HepG2 (cell line): Measurements from ENCODE around the gene PPIP5K2. TPM values are rescaled to one million over a fixed set of nuclear protein-coding genes. Genes with fewer than 3 reads are reported as not detected.

Experiments
- ATAC-seq: fragments of 200-7000 bp; cut with Tn5 transposase; 3 replicates; pipeline ENCODE4 v1.9.1; 2020; ENCODE audit warnings: mild to moderate bottlenecking, moderate library complexity
- BruUV-seq: library from RNA; stranded (reverse); fragments of 400-500 nt; replicated peaks from 2 replicates; lab custom pipeline; 2021; lab: Mats Ljungman, UMichigan
- CTCF ChIA-PET: fragments of 300-600 bp; formaldehyde crosslinking; extraction: SDS; loops from one replicate; lab custom pipeline; 2021; ENCODE audit warnings: low total read pairs, inconsistent platforms, low intra/inter-chr PET ratio; lab: Yijun Ruan, JAX
- POLR2A ChIA-PET: fragments of 350-600 bp; sonication (Branson Sonifier 250); formaldehyde crosslinking; loops from one replicate; lab custom pipeline; 2020; ENCODE audit warnings: antibody characterized with exemption, inconsistent platforms; lab: Yijun Ruan, JAX
- DNase-seq: peaks from one replicate; pipeline ENCODE4 v3.0.0-alpha.2; 2015; ENCODE audit warnings: low spot score
- FAIRE-seq: peaks from 3 replicates; lab custom pipeline; 2011; peaks lifted over from hg19 to GRCh38; lab: Jason Lieb, UNC
- H2AFZ ChIP-seq: one replicate; pipeline ENCODE4 v1.6.1; 2011; ENCODE audit warnings: low read length, inconsistent platforms
- H3K27ac ChIP-seq: fragments of 300-600 bp; 3 replicates; pipeline ENCODE4 v1.8.0; 2011; ENCODE audit warnings: mixed run types, mild to moderate bottlenecking, mixed read lengths, low read length, inconsistent platforms; ENCODE audit not compliant: insufficient read depth; ENCODE audit errors: extremely low read length
- H3K27me3 ChIP-seq, 2 experiments: fragments of 200-600 bp in 1 of 2; 2 replicates in 1 of 2; 3 replicates in 1 of 2; pipeline versions ENCODE4 v1.6.0 to v1.8.0; 2011; ENCODE audit warnings: low read length in 2 of 2, mild to moderate bottlenecking in 2 of 2, moderate library complexity in 2 of 2, inconsistent platforms in 1 of 2; ENCODE audit not compliant: insufficient read depth in 2 of 2, control insufficient read depth in 1 of 2
- H3K36me3 ChIP-seq, 2 experiments: fragments of 200-600 bp in 1 of 2; replicated peaks in 1 of 2; 2 replicates in 1 of 2; 3 replicates in 1 of 2; pipeline versions ENCODE4 v1.5.1 to v1.8.0; 2011; ENCODE audit warnings: low read length in 2 of 2, inconsistent platforms in 1 of 2; ENCODE audit not compliant: insufficient read depth in 2 of 2, control insufficient read depth in 1 of 2
- H3K4me1 ChIP-seq: 2 replicates; pipeline ENCODE4 v1.5.1; 2012; ENCODE audit warnings: low read length, inconsistent platforms; ENCODE audit not compliant: insufficient read depth
- H3K4me2 ChIP-seq: 2 replicates; pipeline ENCODE4 v1.6.0; 2011; ENCODE audit warnings: low read depth, low read length, inconsistent platforms
- H3K4me3 ChIP-seq, 3 experiments: fragments of 200-600 bp in 1 of 3; sonication (generic), shearing (Covaris generic) in 1 of 3; replicated peaks in 1 of 3; 2 replicates each; pipeline ENCODE4 v1.5.1; 2011 to 2016; ENCODE audit warnings: low read length in 3 of 3, inconsistent platforms in 2 of 3, low read depth in 2 of 3, mild to moderate bottlenecking in 2 of 3, control low read depth in 1 of 3, mixed read lengths in 1 of 3; ENCODE audit not compliant: insufficient read depth in 1 of 3
- H3K79me2 ChIP-seq: one replicate; pipeline ENCODE4 v1.6.1; 2011; ENCODE audit warnings: low read length, inconsistent platforms; ENCODE audit not compliant: insufficient read depth
- H3K9ac ChIP-seq: 2 replicates; pipeline ENCODE4 v1.6.0; 2011; ENCODE audit warnings: mild to moderate bottlenecking, low read depth, low read length, inconsistent platforms; ENCODE audit not compliant: insufficient read depth
- H3K9me3 ChIP-seq: 2 replicates; pipeline ENCODE4 v1.5.1; 2012; ENCODE audit warnings: mild to moderate bottlenecking, low read length
- H4K20me1 ChIP-seq: 2 replicates; pipeline ENCODE4 v1.6.0; 2011; ENCODE audit warnings: inconsistent platforms, mild to moderate bottlenecking, low read length, moderate library complexity; ENCODE audit not compliant: insufficient read depth
- SKI ChIP-seq: fragments of 450-650 bp; IDR thresholded peaks from one replicate; pipeline ENCODE4 v1.6.1; 2018; ENCODE audit warnings: mild to moderate bottlenecking; ENCODE audit not compliant: partially characterized antibody
- SOX13 ChIP-seq, 3 experiments: fragments of 450-650 bp in 1 of 3; sonication (generic) in 1 of 3; formaldehyde crosslinking in 1 of 3; IDR thresholded peaks in 2 of 3; conservative IDR thresholded peaks in 1 of 3; 2 replicates each; pipeline versions ENCODE4 v1.5.0 to v1.6.1; 2016 to 2020; ENCODE audit warnings: antibody characterized with exemption in 1 of 3, mild to moderate bottlenecking in 1 of 3, missing compliant biosample characterization in 1 of 3, missing genetic modification reagents in 1 of 3, moderate library complexity in 1 of 3
- TEAD2 ChIP-seq: sonication (generic); formaldehyde crosslinking; IDR thresholded peaks from 2 replicates; pipeline ENCODE4 v1.9.0; 2021; ENCODE audit warnings: missing genetic modification reagents
- ZNF431 ChIP-seq: sonication (generic); formaldehyde crosslinking; IDR thresholded peaks from 2 replicates; pipeline ENCODE4 v1.9.0; 2022; ENCODE audit warnings: missing genetic modification reagents, low read depth, mild to moderate bottlenecking, borderline replicate concordance
- ZNF788 ChIP-seq: sonication (generic); formaldehyde crosslinking; IDR thresholded peaks from 2 replicates; pipeline ENCODE4 v1.5.0; 2020; ENCODE audit warnings: mild to moderate bottlenecking, missing genetic modification reagents, borderline replicate concordance
- WGBS: methylation state at CpG from one replicate; pipeline ENCODE4 v1.1.6; 2017; ENCODE audit warnings: low lambda C conversion rate; 5-methylcytosine and 5-hydroxymethylcytosine counted together
- in situ Hi-C: cut with HindIII; loops from 2 replicates; pipeline ENCODE4 v1.10.0; 2017; ENCODE audit warnings: low pct_unique_long_range_greater_than_20kb; ENCODE audit not compliant: extremely low pct_ligation_motif_present
- intact Hi-C: fragments of 100-400 bp; cut with micrococcal nuclease; formaldehyde crosslinking; loops from one replicate; pipeline ENCODE4 v1.10.0; 2022; ENCODE audit not compliant: unreplicated experiment
- polyA plus RNA-seq, 8 experiments: library from polyadenylated mRNA; depleted of rRNA in 3 of 8; stranded (reverse) in 7 of 8; unstranded in 1 of 8; fragments of >200 nt; fragmentation: Illumina TruSeq in 4 of 8; extraction: Trizol in 4 of 8; gene quantifications; 2 replicates each; pipeline versions ENCODE4 v1.2.1 to v1.2.3, GENCODE V29; 2011 to 2016; ENCODE audit warnings: low read depth in 4 of 8, missing spikeins in 1 of 8, mixed read lengths in 1 of 8; ENCODE audit not compliant: insufficient read depth in 1 of 8
- total RNA-seq, 5 experiments: library from RNA; depleted of rRNA; stranded (reverse); fragments of >200 nt; fragmentation: Illumina TruSeq; extraction: Trizol; gene quantifications; 2 replicates each; pipeline ENCODE4 v1.2.3, GENCODE V29; 2016; ENCODE audit warnings: low read depth in 1 of 5
- TF ChIP-seq, protein P1 (sequence below): IDR thresholded peaks from 2 replicates; pipeline ENCODE4 v1.6.1; 2012; ENCODE audit warnings: low read depth, low read length, improper control_type of control experiment

The PPIP5K2 gene
- total and polyA plus RNA-seq, 2 of the 13 experiments (the other 11 are each of a cell fraction or from before 2014, with no cell fraction given), result 19.7 to 45.6 TPM

- no peaks in the 10 kb centered on the region for H4K20me1 ChIP-seq
- peaks cover 22% of the 10 kb centered on the region; the same call in 1 of the 2 replicates for H3K9me3 ChIP-seq
- TF ChIP-seq, protein P1, sequence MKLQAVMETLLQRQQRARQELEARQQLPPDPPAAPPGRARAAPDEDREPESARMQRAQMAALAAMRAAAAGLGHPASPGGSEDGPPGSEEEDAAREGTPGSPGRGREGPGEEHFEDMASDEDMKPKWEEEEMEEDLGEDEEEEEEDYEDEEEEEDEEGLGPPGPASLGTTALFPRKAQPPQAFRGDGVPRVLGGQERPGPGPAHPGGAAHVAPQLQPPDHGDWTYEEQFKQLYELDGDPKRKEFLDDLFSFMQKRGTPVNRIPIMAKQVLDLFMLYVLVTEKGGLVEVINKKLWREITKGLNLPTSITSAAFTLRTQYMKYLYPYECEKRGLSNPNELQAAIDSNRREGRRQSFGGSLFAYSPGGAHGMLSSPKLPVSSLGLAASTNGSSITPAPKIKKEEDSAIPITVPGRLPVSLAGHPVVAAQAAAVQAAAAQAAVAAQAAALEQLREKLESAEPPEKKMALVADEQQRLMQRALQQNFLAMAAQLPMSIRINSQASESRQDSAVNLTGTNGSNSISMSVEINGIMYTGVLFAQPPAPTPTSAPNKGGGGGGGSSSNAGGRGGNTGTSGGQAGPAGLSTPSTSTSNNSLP, result no peak
- TF ChIP-seq ZNF431, result peak; percentile 39; the same call in 1 of the 2 replicates
- no peak for TF ChIP-seq SKI
- intact Hi-C loops, result no loop called here
- no peak overlapping the region for H3K9ac ChIP-seq
- WGBS, result 31% methylated on average over 3 of the region's 4 CpGs
- FAIRE-seq (no peak), ATAC-seq (no peak), DNase-seq (no peak)
- no peaks in the 10 kb centered on the region for H3K36me3 ChIP-seq
- no peak overlapping the region for H2AFZ ChIP-seq
- no peaks in the 10 kb centered on the region for H3K4me1 ChIP-seq
- no peak overlapping the region for H3K4me3 ChIP-seq
- H3K4me2 ChIP-seq, result no peak overlapping the region
- H3K79me2 ChIP-seq, result no peaks in the 10 kb centered on the region
- CTCF ChIA-PET, result no interaction called here
- POLR2A ChIA-PET, result no interaction called here
- no peaks in the 10 kb centered on the region for H3K27me3 ChIP-seq
- no peak overlapping the region for H3K27ac ChIP-seq
- no TSS peak for BruUV-seq
- in situ Hi-C loops, result no loop called here
These were observed 44.7 kb upstream of the PPIP5K2 start for GRCh38 chr5:103075442-103075841.

DNA sequence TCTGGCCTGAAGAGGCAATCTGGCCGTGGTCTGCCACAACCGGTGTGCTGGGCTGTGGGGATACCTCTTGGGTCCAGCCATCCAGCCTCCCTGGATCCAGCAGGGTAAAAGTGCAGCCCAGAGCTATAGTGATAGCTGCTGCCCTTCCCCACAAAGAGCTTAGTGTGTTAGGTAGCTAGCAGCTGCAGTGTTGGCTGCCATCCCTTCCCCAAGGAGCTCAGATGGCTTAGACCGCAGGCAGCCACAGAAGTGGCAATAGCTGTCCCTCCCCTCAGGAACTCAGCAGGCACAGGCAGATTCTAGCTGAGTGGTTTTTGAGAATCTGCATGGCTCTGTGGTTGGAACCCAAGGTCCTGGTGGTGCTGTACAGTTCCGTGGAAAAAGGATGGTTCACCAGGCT is 40.3 kb upstream of the PPIP5K2 start:
- Histone ChIP-seq H3K36me3 (no peaks in the 10 kb centered on the region), H3K9ac (no peak overlapping the region), H3K4me2 (no peak overlapping the region), H3K9me3 (peaks cover 33% of the 10 kb centered on the region; the same call in 1 of the 2 replicates), H3K27me3 (no peaks in the 10 kb centered on the region), H3K4me1 (no peaks in the 10 kb centered on the region)
- POLR2A ChIA-PET, result no interaction called here
- ATAC-seq, result no peak
- CTCF ChIA-PET, result no interaction called here
- BruUV-seq, result no TSS peak
- no peak for FAIRE-seq
- in situ Hi-C loops, result no loop called here
- intact Hi-C loops, result no loop called here
- no peak for DNase-seq
- TF ChIP-seq ZNF788 (CRISPR knock-in tag) (no peak), SOX13 (IDR thresholded peaks at IDR 0.05) (no peak), SOX13 (CRISPR knock-in tag; conservative IDR thresholded peaks at IDR 0.05 in 1 of 2, IDR thresholded peaks at IDR 0.05 in 1 of 2) (no peak), TEAD2 (CRISPR knock-in tag) (no peak)
- TF ChIP-seq, all 625 proteins: peak for 0
- H3K27ac ChIP-seq, result no peak overlapping the region
- no CpG with 5 or more reads among the region's 4 CpGs for WGBS
- no peaks in the 10 kb centered on the region for H3K79me2 ChIP-seq
- no peak overlapping the region for H3K4me3 ChIP-seq
- H2AFZ ChIP-seq, result no peak overlapping the region
- H4K20me1 ChIP-seq, result no peaks in the 10 kb centered on the region
